NB4 (cell line): Measurements from ENCODE around the gene UBA52.
"Not testable (repeated sequence)": the region's sequence is repeated elsewhere in the genome, so short reads cannot be mapped to it uniquely, and the experiment has no call there.

Experiments used
- DNase-seq: peaks from one replicate; pipeline ENCODE4 v3.0.0; 2010; ENCODE audit warnings: low read depth
- H3K4me3 ChIP-seq: one replicate; pipeline ENCODE4 v1.5.1; 2011; ENCODE audit warnings: mild to moderate bottlenecking, low read depth, low read length, moderate library complexity
- CTCF ChIP-seq: IDR thresholded peaks from one replicate; pipeline ENCODE4 v1.5.1; 2012; ENCODE audit warnings: low read depth, low read length
- MAX ChIP-seq: IDR thresholded peaks from 2 replicates; pipeline ENCODE4 v1.6.1; 2011; ENCODE audit warnings: low read depth, low read length
- MYC ChIP-seq: IDR thresholded peaks from 2 replicates; pipeline ENCODE4 v1.6.1; 2011; ENCODE audit warnings: low read depth, low read length
- POLR2A ChIP-seq: IDR thresholded peaks from 2 replicates; pipeline ENCODE4 v1.6.1; 2011; ENCODE audit warnings: mild to moderate bottlenecking; ENCODE audit not compliant: insufficient read length; ENCODE audit errors: extremely low read depth

UBA52 gene

DNA sequence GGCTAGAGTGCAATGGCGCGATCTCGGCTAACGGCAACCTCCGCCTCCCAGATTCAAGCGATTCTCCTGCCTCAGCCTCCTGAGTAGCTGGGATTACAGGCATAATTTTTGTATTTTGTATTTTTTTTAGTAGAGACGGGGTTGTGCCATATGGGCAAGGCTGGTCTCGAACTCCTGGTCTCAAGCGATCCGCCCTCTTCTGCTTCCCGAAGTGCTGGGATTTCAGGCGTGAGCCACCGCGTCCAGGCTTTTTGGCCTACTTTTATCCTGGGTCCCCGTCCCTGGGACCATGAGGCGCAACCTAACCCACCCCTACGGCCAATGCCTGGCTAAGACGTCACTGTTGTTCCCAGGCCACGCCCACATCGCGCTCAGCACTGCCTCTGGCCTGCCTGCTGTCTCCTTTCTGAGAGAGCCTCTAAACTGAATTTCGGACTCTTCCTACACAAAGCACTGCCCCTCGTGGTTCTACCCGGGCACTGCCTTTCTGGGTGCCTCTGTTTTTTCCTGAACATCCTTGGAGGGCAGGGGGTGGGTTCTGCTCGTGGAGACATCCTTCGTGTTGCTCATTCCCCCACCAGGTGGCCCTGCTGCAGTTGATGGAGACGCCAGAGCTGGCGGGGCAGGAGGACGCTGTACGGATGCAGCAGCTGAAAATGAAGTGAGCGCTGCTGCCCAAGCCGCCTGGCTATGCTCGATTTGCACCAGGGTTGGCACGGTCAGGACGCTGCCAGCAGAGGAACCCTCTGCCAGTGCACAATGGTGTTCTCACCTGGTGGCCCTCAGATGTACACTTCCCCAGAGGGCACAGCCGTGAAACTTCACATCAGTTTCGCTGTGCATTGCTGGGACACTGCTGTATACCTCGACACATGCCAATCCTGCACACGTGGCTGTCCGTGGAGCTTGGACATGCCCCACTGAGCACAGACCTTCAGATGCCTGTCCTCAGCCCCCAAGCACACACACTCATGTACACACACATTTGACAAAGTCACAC is 18.9 kb downstream of the UBA52 start:
- H3K4me3 ChIP-seq, result no peak overlapping the region
- no peak for TF ChIP-seq MAX
- TF ChIP-seq POLR2A, result no peak
- TF ChIP-seq CTCF, result no peak
- TF ChIP-seq MYC, result no peak
- no peak for DNase-seq

DNA sequence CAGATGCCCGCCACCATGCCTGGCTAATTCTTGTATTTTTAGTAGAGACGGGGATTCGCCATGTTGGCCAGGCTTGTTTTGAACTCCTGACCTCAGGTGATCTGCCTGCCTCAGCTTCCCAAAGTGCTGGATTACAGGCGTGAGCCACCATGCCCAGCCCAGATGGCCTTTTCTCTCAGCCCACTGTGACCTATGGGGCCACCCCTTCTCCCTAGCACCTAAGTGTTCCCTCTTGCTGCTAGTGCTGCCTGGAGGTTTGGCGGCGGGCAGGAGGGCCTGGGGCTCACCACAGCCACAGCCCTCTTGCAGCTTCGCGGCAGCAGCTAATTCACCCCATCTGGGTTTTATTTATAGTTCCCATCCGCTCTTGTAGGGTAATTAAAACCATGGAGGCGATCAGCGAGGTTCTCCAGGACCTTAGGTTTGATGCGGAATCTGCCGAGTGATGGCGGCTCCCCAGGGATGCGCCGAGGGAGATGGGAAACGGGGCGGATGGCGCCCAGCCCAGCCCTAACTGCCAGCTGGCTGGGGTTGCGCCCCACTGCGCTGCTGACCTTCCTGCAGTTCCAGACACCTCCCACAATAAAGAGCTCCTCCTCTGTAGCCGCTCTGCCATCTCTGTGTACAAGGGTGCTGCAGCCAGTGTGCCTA is 20.2 kb downstream of the UBA52 start:
- no peak overlapping the region for H3K4me3 ChIP-seq
- TF ChIP-seq MAX, result no peak
- TF ChIP-seq POLR2A, result no peak
- no peak for TF ChIP-seq CTCF
- no peak for TF ChIP-seq MYC
- no peak for DNase-seq

DNA sequence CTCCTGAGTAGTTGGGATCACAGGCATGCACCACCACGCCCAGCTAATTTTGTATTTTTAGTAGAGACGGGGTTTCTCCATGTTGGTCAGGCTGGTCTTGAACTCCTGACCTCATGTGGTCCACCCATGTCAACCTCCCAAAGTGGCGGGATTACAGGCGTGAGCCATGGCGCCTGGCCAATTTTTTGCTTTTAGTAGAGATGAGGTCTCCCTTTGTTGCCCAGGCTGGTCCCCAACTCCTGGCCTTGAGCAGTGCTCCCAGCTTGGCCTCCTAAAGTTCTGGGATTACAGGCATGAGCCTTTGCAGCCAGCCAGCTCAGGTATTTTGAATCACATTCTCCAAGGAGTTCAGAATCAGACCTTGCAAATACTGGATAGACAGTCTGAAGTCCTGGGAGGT is 21.1 kb downstream of the UBA52 start:
- DNase-seq, H3K4me3 ChIP-seq: not testable (repeated sequence)

- H3K4me3 ChIP-seq, result no peak overlapping the region
- TF ChIP-seq CTCF (no peak), POLR2A (no peak), MYC (no peak), MAX (no peak)
- no peak for DNase-seq
These were observed 21.9 kb downstream of the UBA52 start for GRCh38 chr19:18593367-18594095.

GRCh38 chr19:18594096-18594823 is 22.6 kb downstream of the UBA52 start:
- peak; percentile 77 for TF ChIP-seq MYC
- TF ChIP-seq CTCF, result peak; percentile 59
- TF ChIP-seq MAX, result peak; percentile 79
- TF ChIP-seq POLR2A, result no peak
- peak; percentile 86 for DNase-seq
- no peak overlapping the region for H3K4me3 ChIP-seq
